Esophagus squamous epithelium (tissue), 5 donors: ENCODE measurements around the gene RSL24D1. TPM values are rescaled to one million over a fixed set of nuclear protein-coding genes. Genes with fewer than 3 reads are reported as not detected.

ENCODE experiments used
- DNase-seq: peaks from one replicate; lab custom pipeline; 2025; lab: John Stamatoyannopoulos, UW
- H3K27ac ChIP-seq, 4 donors: fragments of 200-600 bp; sonication (generic); one replicate each; pipeline ENCODE4 v1.5.1; 2016 to 2019; ENCODE audit warnings: mild to moderate bottlenecking in 1 of 4
- H3K27me3 ChIP-seq, 4 donors: fragments of 200-600 bp; sonication (generic); 1 replicate in 3 of 4; 2 replicates in 1 of 4; pipeline versions ENCODE4 v1.5.1 to v1.6.0; 2017 to 2021; ENCODE audit warnings: antibody characterized with exemption in 1 of 4
- H3K36me3 ChIP-seq, 3 donors: fragments of 200-600 bp; sonication (generic); one replicate each; pipeline ENCODE4 v1.5.1; 2016 to 2019
- H3K4me1 ChIP-seq, 3 donors: fragments of 200-600 bp; sonication (generic); one replicate each; pipeline ENCODE4 v1.5.1; 2017 to 2019
- H3K4me3 ChIP-seq, 4 donors: fragments of 200-600 bp; sonication (generic); 1 replicate in 3 of 4; 2 replicates in 1 of 4; pipeline ENCODE4 v1.5.1; 2016 to 2019; ENCODE audit warnings: mild to moderate bottlenecking in 2 of 4, moderate library complexity in 1 of 4
- H3K9me3 ChIP-seq, 3 donors: fragments of 200-600 bp; sonication (generic); one replicate each; pipeline ENCODE4 v1.5.1; 2016 to 2019
- POLR2A ChIP-seq, 4 donors: fragments of 450-650 bp; IDR thresholded peaks; one replicate each; pipeline ENCODE4 v1.6.1; 2017; ENCODE audit warnings: antibody characterized with exemption in 4 of 4, mild to moderate bottlenecking in 4 of 4, moderate library complexity in 3 of 4
- WGBS, 2 donors: methylation state at CpG; one replicate each; pipeline ENCODE4 v1.1.5; 2018; 5-methylcytosine and 5-hydroxymethylcytosine counted together
- intact Hi-C: fragments of 100-400 bp; cut with DNase I; formaldehyde crosslinking; loops from one replicate; pipeline ENCODE4 v1.15.0; 2022
- total RNA-seq, 4 donors: library from RNA; depleted of rRNA; stranded (reverse); fragments of >200 nt; gene quantifications; one replicate each; pipeline ENCODE4 v1.1.0, GENCODE V29; 2016
- TF ChIP-seq, protein P1 (sequence below), 6 experiments: fragments of 450-650 bp in 4 of 6; fragments of 200-600 bp in 2 of 6; sonication (generic) in 2 of 6; IDR thresholded peaks; one replicate each; pipeline ENCODE4 v1.5.1; 2016 to 2019; ENCODE audit warnings: antibody characterized with exemption in 6 of 6, mild to moderate bottlenecking in 4 of 6, moderate library complexity in 4 of 6
- donor health status: DM: yes; HTN: yes; CAD: no.

RSL24D1 gene
- total RNA-seq = 10 to 100 TPM; 23.1 to 78.0 (median 55.7) TPM

DNA sequence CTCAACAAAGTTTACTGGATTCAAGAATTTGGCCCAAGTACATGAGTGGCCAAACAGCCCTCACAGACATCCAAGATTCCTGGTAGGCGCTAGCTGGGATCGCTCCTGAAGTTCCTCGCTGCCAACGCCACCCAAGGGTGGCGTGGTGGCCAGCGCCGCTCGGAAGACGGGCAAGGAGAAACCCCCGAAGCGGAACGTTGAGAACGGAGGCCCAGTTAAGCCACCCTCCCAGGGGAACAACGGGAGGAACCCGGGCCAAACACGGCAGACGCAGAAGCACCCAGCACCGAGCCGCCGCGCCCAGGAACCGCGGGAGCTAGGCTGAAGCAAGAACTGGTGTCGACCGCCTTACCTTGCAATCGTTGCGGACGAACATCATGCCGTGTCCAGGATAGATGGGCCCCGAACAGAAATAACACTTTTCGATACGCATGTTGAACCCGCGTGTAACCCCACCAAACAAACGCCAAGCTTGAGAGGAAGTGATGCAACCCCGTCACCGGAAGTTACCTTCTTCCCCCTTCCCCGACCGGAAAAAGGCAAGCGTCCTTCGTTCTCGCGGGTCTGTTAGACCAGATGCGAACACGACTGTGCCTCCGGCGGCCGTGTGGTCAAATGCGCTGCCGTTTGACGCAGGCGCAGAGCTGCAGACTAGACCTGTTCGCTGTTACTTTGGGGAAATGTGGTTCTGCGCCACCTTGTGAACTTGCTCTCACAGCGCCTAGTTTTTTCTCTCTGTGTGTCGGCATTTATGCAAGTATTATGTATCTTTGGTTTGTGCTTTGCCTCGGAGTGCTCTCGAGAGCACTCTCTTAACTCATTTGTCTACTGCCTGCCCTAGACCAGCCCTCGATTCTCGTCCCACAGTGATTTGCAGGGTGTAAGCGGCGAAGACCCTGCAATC, at the start of gene RSL24D1:
RSL24D1 (minus strand) TSS at position 484 of the 904 bp plus-strand sequence; CDS start at position 433, 51 bp downstream.
- intact Hi-C loops = no loop called here
- Histone ChIP-seq H3K9me3 (no peaks in the 10 kb centered on the region), H3K27ac (peak within 1 kb of the TSS; percentile 83 to 96 (median 94)), H3K27me3 (no peaks in the 10 kb centered on the region), H3K4me3 (peak within 1 kb of the TSS; percentile 65 to 99 (median 86)), H3K4me1 (peaks cover 0 to 36% (median 27%) of the 10 kb centered on the region in 3 donors), H3K36me3 (peaks cover 0 to 10% (median 0%) of the 10 kb centered on the region in 3 donors)
- peak; percentile 80 for DNase-seq
- WGBS, 2 donors = 0% methylated on average over 32 to 40 of the region's 62 CpGs
- TF ChIP-seq, protein P1, sequence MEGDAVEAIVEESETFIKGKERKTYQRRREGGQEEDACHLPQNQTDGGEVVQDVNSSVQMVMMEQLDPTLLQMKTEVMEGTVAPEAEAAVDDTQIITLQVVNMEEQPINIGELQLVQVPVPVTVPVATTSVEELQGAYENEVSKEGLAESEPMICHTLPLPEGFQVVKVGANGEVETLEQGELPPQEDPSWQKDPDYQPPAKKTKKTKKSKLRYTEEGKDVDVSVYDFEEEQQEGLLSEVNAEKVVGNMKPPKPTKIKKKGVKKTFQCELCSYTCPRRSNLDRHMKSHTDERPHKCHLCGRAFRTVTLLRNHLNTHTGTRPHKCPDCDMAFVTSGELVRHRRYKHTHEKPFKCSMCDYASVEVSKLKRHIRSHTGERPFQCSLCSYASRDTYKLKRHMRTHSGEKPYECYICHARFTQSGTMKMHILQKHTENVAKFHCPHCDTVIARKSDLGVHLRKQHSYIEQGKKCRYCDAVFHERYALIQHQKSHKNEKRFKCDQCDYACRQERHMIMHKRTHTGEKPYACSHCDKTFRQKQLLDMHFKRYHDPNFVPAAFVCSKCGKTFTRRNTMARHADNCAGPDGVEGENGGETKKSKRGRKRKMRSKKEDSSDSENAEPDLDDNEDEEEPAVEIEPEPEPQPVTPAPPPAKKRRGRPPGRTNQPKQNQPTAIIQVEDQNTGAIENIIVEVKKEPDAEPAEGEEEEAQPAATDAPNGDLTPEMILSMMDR (IDR thresholded peaks at IDR 0.05) = peak in 4 of 6 experiments; percentile 20 to 60 (median 26)
- TF ChIP-seq POLR2A (IDR thresholded peaks at IDR 0.05) = peak in 3 of 4 donors; percentile 44 to 84 (median 58)

DNA sequence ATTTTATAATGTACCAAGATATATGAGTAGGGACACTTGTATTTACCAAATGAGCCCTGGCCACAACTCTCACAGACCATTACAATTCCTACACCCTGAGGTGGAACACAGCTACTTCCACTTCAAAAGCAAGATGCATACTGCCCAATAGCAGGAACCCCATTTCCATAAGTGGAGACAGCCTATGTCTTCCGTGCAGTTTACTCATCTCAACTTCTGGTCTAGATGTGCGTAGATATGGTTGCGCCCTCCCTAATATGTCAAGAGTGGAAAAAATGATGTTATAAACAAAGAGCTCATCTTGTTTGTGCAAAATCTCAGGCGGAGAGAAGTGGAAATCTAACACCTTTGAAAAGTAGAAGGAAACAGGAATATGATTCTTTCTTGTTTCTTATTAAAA, 48.3 kb upstream of the RSL24D1 start:
- intact Hi-C loops = no loop called here
- WGBS, 2 donors = 70 to 86% methylated on average over 4 of the region's 4 CpGs

GRCh38 chr15:55241891-55242290, 45.1 kb upstream of the RSL24D1 start:
- peaks cover 0 to 15% (median 3%) of the 10 kb centered on the region in 3 donors for H3K4me1 ChIP-seq

More for the DNA sequence above, 48.3 kb upstream of the RSL24D1 start:
- TF ChIP-seq POLR2A (IDR thresholded peaks at IDR 0.05) = no peak
- TF ChIP-seq, protein P1 (IDR thresholded peaks at IDR 0.05) = no peak
- H3K36me3 ChIP-seq = no peaks in the 10 kb centered on the region
- H3K9me3 ChIP-seq = no peaks in the 10 kb centered on the region
- no peaks in the 10 kb centered on the region for H3K27me3 ChIP-seq
- no peak overlapping the region for H3K4me3 ChIP-seq
- H3K4me1 ChIP-seq = peaks cover 0 to 45% (median 17%) of the 10 kb centered on the region in 3 donors
- no peak for DNase-seq
- no peak overlapping the region for H3K27ac ChIP-seq

DNA sequence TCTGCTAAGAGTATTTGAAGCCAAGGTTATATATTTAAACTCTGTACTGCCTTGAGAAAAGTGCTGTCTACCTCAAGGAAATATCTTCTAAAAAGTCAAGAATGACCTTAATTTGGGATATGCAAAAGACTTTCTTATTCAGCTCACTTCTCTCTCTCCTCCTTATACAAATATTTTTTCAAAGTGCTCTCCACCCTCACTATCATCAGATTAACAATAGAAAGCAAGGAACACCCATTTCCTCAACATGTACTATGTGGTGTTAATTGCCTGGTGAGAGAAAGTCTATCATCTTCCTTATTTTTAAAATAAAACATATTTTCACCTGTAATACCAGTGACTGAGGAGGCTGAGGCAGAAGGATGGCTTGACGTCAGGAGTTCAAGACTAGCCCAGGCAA, 44.4 kb upstream of the RSL24D1 start:
- H3K9me3 ChIP-seq = no peaks in the 10 kb centered on the region
- H3K36me3 ChIP-seq = no peaks in the 10 kb centered on the region
- H3K27me3 ChIP-seq = no peaks in the 10 kb centered on the region
- no peak for TF ChIP-seq POLR2A (IDR thresholded peaks at IDR 0.05)
- TF ChIP-seq, protein P1 (IDR thresholded peaks at IDR 0.05) = no peak
- no peak for DNase-seq
- intact Hi-C loops = no loop called here
- peaks cover 0 to 8% (median 0%) of the 10 kb centered on the region in 3 donors for H3K4me1 ChIP-seq
- WGBS, 2 donors = 100% methylated on average over 1 of the region's 1 CpG
- H3K4me3 ChIP-seq = no peak overlapping the region
- no peak overlapping the region for H3K27ac ChIP-seq

More at GRCh38 chr15:55241891-55242290, 45.1 kb upstream of the RSL24D1 start:
- H3K27ac ChIP-seq = no peak overlapping the region
- no peak for DNase-seq
- no peaks in the 10 kb centered on the region for H3K27me3 ChIP-seq
- TF ChIP-seq, protein P1 (IDR thresholded peaks at IDR 0.05) = no peak
- TF ChIP-seq POLR2A (IDR thresholded peaks at IDR 0.05) = no peak
- intact Hi-C loops = no loop called here
- H3K36me3 ChIP-seq = no peaks in the 10 kb centered on the region
- no peak overlapping the region for H3K4me3 ChIP-seq
- H3K9me3 ChIP-seq = no peaks in the 10 kb centered on the region
- WGBS, 2 donors = 38 to 48% methylated on average over 1 of the region's 1 CpG
